Vagina (tissue), 2 donors: Measurements from ENCODE around the gene NPBWR2.

ENCODE experiments used
- CTCF ChIP-seq, 3 experiments: fragments of 450-650 bp in 2 of 3; fragments of 200-600 bp in 1 of 3; sonication (generic) in 1 of 3; IDR thresholded peaks; one replicate each; pipeline ENCODE4 v1.5.1; 2017 to 2019; ENCODE audit warnings: antibody characterized with exemption in 3 of 3, mild to moderate bottlenecking in 2 of 3, moderate library complexity in 2 of 3
- POLR2AphosphoS5 ChIP-seq, 2 donors: sonication (generic); formaldehyde crosslinking; IDR thresholded peaks; one replicate each; pipeline ENCODE4 v1.9.0; 2017; ENCODE audit warnings: antibody characterized with exemption in 2 of 2, mild to moderate bottlenecking in 2 of 2, low read depth in 1 of 2; ENCODE audit not compliant: insufficient read depth in 1 of 2

DNA sequence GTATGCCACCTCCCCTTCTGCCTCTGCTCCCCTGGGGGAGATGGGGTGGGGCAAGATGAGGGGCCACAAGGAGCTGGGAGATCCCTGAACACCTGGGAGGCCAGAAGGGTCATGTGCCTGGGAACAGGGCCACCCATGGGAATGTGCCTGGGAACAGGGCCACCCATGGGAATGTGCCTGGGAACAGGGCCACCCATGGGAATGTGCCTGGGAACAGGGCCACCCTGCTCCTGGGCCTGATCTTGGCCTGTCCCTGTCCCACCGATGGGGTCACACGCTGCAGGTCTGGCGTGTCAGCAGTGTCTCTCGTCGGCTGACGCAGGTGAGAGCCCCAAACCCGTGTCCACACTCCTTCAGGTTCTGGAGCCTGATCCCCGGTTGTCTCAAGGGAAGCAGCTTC is 32.4 kb downstream of the NPBWR2 start:
- TF ChIP-seq CTCF (IDR thresholded peaks at IDR 0.05): no peak
- TF ChIP-seq POLR2AphosphoS5 (IDR thresholded peaks at IDR 0.05; ENCODE audit: insufficient read depth in 1 of 2, low read depth in 1 of 2): no peak
